Measurements from ENCODE around the gene PHACTR1.

DNA sequence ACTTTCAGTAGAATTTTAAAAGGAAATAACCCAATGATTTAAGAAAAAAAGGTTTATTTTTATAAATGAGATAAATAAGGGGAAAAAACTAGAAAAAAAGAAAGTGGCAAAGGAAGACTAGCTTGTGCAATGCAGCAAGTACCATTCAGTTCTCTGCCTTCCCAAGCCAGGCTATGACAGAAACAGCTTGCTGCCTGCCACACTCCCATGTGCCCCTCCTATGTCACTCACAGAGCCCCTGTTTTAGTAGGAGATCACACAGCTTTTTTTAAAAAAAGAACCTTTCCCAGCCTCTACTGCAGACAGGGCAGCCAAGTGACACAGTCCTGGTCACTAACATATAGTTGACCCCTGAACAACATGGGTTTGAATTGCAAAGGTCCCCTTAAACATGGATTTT is 598.2 kb downstream of the PHACTR1 start:
- TF ChIP-seq, protein P1, sequence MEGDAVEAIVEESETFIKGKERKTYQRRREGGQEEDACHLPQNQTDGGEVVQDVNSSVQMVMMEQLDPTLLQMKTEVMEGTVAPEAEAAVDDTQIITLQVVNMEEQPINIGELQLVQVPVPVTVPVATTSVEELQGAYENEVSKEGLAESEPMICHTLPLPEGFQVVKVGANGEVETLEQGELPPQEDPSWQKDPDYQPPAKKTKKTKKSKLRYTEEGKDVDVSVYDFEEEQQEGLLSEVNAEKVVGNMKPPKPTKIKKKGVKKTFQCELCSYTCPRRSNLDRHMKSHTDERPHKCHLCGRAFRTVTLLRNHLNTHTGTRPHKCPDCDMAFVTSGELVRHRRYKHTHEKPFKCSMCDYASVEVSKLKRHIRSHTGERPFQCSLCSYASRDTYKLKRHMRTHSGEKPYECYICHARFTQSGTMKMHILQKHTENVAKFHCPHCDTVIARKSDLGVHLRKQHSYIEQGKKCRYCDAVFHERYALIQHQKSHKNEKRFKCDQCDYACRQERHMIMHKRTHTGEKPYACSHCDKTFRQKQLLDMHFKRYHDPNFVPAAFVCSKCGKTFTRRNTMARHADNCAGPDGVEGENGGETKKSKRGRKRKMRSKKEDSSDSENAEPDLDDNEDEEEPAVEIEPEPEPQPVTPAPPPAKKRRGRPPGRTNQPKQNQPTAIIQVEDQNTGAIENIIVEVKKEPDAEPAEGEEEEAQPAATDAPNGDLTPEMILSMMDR (conservative IDR thresholded peaks at IDR 0.05 in 1 of 2, IDR thresholded peaks at IDR 0.05 in 1 of 2; ENCODE audit: extremely low read depth in 1 of 2, insufficient read depth in 1 of 2, low read depth in 1 of 2, low read length in 2 of 2): no peak
- no peak for TF ChIP-seq EZH2 (IDR thresholded peaks at IDR 0.05; ENCODE audit: borderline replicate concordance, low read length)
